RKO (cell line): ENCODE data around the gene LGALS9B.
"Not testable (repeated sequence)": the region's sequence is repeated elsewhere in the genome, so short reads cannot be mapped to it uniquely, and the experiment has no call there.

Source experiments
- DNase-seq: peaks from one replicate; pipeline ENCODE4 v3.0.0-alpha.2; 2016; ENCODE audit warnings: low spot score

The LGALS9B gene

DNA sequence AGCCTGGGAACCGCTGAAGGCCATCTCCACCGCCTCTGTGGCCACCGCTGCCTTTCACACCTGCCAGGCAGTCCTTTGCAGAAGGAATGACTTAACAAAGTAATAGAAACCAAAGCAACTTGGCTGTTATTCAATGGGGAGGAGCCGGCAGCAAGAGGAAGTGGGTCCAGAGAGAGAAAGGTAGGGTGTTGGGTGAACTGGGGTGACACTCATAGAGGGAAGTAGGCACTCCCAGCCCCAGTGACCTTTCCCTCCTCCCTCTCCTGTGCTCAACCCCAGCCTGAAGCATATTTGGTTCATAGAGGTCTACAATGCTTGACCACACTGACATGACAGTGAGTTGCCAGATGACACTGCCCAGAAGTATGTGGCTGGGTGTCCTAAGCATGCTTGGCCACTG lies at the start of gene LGALS9B:
TSS of gene LGALS9B (minus strand) at position 93 of the 400 bp plus-strand sequence. CDS start at position 24, 69 bp downstream.
- not testable (repeated sequence) for DNase-seq

DNA sequence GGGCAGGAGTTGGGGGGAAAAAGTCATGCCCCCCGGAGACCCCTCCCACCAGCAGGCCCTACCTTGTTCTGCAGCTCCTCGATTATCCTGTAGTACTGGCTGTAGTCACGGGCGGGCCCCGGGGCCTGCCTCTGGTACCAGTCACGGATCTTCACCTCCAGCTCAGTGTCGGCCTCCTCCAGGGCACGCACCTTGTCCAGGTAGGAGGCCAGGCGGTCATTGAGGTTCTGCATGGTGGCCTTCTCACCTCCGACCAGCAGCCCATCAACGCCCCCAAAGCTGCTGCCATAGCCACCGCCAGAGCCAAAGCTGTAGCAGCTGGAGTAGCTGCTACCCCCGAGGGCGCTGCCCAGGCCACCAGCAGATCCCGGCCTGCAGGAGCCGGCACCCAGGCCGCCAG lies 49.6 kb upstream of the LGALS9B start:
- DNase-seq = not testable (repeated sequence)

DNA sequence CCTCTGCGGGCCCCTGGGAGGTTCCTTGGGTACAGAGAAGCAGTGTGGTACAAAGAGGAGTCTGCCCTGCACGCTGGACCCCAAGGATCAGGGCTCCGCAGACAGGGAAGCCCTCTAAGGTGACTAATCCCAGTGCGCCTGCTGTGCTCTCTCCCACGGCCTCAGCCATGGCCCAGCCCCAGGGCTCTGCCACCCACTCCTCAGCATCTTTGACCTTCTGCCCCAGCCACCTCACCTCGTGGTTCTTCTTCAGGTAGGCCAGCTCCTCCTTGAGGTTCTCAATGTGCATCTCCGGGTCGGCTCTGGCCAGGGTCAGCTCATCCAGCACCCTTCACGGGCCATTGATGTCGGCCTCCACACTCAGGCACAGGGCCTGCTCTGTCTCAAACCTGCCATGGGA lies 47.8 kb upstream of the LGALS9B start:
- DNase-seq = not testable (repeated sequence)

DNA sequence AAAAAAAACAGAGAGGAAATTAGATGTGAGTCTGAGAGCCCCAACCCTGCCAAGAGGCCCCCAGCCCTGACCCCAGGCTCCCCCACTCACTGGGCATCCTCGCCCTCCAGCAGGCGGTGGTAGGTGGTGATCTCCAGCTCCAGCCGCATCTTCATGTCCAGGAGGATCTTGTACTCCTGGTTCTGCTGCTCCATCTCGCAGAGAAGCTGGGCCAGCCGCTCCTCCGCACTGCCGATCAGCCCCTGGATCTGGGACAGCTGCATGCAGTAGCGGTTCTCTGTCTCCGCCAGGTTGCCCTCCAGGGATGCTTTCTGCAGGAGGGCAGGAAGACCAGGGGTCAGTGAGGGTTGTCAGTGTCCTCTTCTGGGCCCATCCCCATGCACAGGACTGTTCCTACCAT lies 46.2 kb upstream of the LGALS9B start:
- not testable (repeated sequence) for DNase-seq

DNA sequence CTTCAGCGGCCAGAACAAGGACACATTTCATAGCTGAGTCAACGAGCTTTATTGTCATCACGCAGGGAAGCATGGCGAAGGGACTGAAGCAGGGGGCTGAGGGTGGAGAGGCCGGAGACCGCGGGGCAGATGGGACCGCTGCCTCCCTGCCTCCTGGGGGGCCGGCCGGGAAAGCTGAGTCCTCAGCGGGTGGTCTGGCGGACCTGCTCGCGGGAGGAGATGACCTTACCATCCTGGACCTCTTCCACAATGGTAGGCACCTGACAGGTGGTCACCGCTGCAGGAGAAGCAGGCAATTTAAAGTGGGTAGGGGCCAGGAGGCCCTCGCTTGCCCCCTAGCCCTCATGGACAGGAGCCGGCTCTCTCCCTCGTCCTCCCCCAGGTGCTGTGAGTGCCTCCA lies 45.0 kb upstream of the LGALS9B start:
- DNase-seq = not testable (repeated sequence)

DNA sequence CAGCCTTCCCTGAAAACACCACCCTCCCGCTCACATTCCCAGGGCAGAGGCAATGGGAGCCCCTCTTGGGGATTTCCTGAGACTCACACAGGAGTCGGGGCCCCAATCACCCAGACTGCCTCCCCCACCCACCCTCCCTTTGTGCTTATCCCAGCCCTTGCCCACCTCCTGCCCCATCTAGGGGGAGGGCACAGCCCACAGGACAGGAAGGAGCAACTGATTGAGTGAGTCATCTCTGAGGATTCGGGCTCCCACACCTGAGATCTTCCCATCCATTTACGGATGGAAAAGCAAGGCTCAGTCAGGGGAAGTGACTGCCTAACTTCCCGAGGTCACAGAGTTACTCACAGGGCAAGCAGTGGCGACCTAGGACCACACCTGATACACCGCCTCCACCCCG lies 44.4 kb upstream of the LGALS9B start:
- DNase-seq = not testable (repeated sequence)

DNA sequence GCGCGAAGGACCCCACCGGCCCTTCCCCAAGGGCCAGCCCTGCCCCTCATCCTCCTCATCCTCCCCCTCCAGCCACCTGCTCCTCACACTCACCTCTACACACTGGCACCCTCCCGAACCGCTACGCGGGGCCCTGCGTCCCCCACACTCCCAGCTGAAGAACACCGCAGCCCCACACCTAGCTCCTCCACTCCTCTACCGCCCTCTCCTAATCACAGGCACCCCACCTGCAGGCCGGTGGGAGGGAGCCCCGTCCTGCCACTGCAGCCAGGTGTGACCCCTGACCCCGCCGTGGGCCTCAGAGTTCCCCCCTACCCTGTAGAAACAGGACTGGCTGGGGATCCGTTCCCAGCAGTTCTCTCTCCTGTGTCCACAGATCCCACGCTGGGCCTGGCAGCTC lies 38.0 kb upstream of the LGALS9B start:
- not testable (repeated sequence) for DNase-seq

DNA sequence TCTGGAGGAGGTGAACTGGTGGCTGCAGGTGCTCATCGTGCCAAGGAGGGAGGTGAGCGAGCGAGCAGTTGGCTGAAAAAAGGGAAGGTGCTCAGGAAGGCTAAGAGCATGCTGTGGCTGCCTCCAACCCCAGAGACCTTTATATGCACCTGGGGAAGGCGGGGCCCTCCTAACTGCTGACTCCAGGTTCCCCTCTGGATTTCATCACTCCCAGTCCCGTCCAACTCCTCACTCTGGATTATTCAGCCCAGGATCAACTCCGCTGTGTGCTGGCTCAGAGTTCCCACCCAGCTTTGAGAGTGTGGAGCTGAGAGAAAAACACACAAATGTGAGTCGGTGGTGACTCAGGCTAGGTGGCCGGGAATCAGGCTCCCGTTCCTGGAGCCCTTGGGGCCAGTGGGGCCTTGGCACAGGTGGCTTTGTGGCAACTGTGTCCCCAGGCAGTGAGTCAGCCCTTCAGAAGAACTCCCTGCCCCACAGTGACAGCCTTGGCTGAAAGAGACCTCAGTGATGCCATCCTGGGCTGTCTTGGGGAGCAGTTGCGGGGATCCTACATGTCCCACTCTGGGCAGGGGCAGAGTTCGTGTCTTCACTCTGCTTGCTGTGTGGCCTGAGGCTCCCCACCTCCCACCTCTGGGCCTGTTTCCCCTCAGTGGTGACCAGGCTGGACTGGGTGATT lies 37.2 kb upstream of the LGALS9B start:
- DNase-seq = not testable (repeated sequence)

DNA sequence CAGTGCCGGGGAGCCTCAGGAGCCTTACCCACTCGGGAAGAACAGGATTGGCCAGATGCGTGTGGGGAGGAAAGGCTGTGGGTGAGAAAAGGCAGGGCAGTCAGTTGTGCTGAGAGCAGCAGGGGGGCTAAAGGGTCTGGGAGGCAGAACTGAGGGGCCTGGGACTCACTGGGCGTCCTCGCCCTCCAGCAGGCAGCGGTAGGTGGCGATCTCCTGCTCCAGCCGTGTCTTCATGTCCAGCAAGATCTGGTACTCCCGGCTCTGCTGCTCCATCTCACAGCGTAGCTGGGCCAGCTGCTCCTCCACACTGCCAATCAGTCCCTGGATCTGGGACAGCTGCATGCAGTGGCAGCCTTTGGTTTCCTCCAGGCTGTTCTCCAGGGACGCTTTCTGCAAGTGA lies 34.6 kb upstream of the LGALS9B start:
- DNase-seq = not testable (repeated sequence)

DNA sequence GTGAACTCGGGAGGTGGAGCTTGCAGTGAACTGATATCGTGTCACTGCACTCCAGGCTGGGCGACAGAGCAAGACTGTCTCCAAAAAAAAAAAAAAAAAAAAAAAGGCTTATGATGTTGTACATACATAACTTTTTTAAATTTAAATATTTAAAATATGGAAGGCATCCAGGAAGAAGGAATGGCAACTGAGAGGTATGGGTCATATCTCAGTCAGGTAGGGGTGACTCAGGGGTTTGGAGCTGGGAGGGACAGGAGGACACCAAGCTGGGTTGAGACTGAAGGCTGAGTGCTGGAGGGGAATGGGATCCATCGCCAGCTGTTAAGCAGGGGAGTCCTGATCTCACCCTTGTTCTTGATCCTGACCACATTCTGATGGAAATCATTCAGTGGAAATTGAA lies 33.0 kb upstream of the LGALS9B start:
- not testable (repeated sequence) for DNase-seq

DNA sequence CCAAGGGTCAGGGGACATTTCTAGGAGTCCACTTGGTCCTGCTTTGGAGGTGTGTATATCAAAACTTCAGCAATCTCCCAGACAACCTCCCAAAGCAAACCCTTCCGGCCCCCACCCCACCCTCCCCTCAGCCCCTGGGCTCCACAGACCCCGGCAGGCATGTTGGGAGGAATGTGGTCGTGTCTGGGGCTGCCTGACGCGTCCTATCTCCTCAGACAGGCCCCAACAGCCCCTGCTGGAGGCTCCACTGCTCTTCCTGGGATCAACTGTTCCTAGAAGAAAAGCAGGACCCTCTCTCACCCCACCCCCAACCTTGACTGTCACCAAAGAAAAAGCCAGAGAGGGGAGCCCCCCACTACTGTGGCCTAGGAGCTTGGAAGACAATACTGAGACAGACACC lies 28.1 kb upstream of the LGALS9B start:
- not testable (repeated sequence) for DNase-seq

DNA sequence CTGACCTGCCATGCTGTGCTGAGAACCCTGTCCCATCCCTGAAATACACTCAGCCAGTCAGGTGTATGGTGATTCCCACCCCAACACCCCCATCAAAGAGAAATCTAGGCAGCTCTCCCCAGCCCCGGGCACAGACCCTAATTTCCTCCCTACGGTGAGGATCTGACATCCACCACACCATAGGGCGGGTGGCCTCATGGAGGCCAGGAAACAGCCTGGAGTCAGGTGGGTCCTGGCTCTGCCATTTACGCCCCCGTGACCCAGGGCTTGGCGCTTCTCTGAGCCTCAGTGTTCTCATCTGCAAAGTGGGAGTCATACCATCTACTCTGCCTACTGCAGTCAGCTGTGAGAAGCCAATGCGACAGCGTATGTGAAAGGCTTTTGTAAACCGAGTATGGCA lies 27.4 kb upstream of the LGALS9B start:
- not testable (repeated sequence) for DNase-seq

DNA sequence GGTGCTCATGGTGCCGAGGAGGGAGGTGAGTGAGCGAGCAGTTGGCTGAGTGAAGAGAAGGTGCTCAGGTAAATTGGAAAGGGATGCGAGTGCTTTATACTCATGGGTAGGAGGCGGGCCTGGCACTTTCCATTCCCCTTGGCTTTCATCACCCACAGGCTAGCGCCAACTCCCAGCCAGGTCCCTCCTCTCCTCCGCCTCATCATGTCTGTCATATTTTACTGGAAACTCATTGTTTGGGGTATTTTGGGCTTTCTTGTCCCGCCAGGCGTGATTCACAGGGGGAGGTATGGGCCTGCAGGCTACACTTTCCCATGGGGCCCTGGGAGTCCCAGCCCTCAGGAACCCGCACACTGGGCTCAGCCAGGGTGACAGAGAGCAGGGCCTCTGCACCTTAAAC lies 26.8 kb upstream of the LGALS9B start:
- DNase-seq = not testable (repeated sequence)

DNA sequence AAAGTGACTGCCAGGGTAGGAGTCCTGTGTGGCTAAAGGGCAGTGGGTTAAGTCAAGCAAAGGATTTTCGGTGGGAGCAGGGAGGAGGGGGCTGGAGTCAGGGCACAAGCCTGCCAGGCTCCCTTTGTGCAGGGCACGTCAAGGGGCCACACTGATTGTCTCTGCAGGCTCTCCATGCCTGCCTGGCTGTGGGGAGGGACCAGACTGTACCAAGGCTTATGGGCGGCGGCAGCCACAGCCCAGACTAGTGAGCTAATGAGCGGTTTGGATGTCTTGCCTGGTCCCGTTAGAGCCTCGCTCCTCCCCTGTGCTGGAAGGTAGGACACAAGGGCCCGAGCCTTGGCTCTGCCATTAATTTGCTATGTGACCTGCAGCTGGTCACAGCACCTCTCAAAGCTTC lies 25.6 kb upstream of the LGALS9B start:
- DNase-seq = not testable (repeated sequence)

DNA sequence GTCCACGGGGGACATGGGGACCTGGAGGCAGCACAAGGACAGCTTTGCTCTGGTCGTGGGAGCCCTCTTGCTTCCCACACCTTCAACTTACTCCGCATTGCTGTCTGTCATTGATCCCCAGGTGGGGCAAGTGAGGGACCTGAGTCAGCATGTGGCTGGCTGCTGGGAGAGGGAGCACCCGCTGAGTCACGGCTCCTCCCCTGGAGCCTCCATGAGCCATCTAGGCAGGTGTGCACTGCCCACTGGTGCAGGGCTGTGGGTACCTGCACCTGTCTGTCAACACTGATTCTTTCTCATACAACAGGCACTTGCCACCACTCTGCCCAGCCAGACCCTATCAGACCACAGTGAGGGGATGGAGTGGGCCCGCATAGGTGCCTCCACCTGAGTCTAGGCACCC lies 24.8 kb upstream of the LGALS9B start:
- not testable (repeated sequence) for DNase-seq

DNA sequence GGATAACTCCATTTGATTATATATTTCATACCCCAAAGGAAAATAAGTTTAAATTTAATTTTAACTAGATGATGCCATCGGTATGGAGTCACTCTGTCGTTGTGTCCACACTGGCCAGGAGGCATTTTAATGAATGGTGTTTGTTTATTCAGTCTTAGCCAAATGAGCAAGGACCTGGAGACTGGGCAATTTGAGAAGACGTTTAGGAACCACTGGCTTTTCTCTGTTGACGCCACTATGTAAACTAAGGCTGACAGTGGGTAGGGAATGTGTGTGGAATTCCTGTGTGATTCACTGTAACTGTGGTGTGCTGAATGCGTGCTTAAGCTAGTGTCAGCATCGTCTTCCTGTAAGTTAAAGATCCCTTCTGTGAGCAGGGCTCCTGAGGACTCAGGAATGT lies 17.6 kb upstream of the LGALS9B start:
- DNase-seq = not testable (repeated sequence)

DNA sequence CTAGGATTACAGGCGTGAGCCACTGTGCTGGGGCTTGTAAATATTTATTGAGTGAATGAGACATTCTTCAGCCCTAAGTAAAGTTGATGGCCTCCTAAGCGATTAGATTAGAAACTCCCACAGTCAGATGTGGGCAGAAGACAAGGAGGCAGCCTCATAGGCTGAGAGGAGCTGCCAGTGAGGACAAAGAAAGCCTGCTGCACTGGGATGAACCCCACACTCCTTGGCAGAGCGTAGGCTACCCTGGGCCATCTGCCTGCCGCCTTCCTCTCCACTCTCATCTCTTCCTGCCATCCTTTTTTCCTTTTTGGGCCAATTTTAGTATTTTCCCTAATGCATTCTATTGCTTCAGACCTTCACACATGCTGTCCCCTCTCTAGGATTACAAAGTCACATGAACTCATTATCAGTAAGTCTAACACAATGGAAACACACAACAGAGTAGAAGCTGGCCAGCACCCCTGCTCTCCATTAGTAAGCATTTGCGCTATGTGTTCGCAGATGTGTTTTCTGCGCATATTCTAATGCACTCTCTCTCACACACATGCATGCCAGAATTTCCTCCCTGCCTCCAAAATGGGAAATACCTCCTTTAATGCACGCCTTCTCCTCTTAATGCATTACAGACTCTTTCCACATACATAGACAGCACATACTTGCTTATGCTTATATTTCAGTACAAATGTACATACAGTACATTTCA lies 12.7 kb upstream of the LGALS9B start:
- not testable (repeated sequence) for DNase-seq

DNA sequence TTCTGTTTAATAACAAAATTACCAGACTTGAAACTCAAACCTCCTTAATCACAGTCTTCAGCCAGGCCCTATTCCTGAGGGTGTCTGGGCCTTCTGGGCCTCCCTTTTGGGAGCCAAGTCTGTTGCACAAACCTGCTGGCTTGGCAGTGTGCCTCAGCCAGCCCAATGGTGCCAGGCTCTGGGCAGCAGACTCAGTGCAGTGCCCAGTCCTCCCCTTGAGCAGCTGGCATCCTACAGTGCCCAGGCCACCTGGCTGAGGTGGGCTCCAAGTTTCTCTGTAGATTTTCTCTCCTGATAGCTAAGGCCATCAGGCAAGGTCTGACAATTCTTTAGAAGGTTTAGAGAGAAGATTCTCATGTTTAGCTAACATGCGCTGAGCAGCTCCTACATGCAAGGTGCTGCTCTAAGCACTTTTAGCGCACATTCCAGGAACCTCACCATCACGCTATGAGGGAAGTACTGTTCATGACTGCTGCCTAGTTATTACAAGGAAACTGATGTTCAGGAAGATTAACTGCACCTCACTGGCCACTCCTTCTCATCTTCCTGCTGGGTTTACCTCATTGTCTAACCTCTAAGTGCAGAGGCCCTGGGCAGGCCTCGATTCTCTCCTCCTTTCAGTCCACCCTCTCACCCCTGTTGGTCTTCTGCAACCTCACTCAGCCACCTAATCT lies 10.2 kb upstream of the LGALS9B start:
- DNase-seq = not testable (repeated sequence)

DNA sequence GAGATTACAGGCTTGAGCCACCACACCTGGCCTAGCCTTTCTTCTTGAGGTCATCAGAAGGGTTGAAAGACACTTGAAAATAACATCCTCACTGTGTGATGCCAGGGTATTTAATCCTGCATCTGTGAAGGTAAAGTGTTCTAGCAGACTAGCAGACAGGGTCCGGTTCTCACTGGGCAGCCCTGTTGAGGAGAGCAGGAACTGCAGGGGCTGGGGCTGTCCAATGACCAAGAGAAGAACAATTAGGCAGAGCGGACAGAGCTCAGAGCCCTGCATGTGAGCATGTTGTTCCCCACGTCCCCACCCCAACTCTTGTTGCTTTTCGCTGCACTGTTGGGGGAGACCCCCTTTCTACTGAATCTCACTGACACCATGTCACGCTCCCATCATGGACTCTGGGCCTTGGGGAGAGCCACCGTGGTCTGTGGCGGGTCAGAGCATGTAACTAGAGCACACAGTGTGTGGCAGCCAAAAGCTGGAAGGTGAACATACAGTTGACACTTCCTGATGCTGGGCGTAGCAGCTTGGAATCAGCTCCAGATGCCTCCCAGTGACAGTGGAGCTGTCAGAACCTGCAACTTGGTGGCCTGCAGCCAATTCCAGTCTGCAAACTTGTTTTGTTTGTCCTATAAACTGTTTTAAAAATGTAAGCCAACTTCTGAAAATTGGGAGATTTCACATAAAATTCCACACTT lies 7.9 kb upstream of the LGALS9B start:
- DNase-seq = not testable (repeated sequence)

DNA sequence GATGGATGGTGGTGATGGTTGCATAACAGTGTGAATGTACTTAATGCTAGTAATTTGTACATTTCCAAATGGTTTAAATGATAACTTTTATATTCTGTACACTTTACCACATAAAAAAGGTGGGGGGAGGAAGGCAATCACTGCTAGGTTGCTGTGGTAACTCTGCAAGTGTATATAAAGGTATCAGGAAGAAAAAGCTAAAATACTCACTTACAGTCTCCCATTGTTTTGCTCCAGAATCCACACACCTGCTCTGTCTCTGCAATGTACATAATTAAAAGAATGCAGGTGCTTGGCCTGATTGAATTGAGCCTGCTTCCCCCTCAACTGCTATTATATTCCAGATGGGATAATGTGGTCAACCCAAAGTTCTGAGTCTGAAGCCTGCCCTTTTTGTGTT lies 6.7 kb upstream of the LGALS9B start:
- not testable (repeated sequence) for DNase-seq

DNA sequence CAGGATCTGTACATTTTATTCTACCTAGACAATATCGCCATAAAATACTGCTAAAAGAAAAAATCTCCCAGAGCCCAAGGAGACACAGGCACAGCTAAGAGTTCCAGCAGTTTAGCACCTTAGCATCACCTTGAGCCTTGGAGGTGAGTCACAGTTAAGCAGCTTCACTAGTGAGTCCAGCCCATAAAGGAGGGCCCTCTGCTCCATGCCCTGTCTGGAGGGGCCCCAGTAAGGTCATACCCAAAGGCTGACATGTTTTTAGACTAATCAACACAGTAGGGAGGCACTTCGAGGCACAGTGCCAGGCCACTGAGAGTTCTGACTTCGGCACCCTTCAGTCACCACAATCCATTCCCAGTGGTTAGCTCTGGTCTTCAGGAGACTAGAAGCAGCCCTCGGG lies 2.6 kb upstream of the LGALS9B start:
- not testable (repeated sequence) for DNase-seq

DNA sequence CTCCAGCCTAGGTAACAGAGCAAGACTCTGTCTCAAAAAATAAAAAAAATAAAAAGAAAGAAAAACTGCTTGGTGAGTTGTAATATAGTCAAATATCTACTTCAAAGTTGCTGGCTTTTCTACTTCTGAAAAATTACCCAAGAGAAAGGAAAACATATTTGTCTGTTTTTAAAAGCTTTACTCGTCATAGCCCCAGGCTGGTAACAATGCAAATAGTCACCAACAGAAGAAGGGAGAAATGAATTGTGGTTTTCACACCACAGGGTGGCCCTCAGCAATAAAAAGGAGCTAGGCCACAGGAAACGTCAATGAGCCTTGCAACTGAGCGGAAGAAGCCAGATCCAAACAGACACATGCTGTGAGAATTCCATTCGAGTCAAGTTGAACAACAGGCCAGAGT lies 1.8 kb upstream of the LGALS9B start:
- DNase-seq = not testable (repeated sequence)
